ENCODE data around the gene DCAF5.

GRCh38 chr14:69139743-69140142 lies 13.2 kb downstream of the DCAF5 start:
- TF ChIP-seq CTCF (IDR thresholded peaks at IDR 0.05) (no peak), POLR2A (IDR thresholded peaks at IDR 0.05) (no peak), EP300 (IDR thresholded peaks at IDR 0.05) (no peak)
